A673 (cell line): Measurements from ENCODE around the gene GRIN3A. TPM values are rescaled to one million over a fixed set of nuclear protein-coding genes. Genes with fewer than 3 reads are reported as not detected.

Experiments
- BruUV-seq: library from RNA; stranded (reverse); fragments of 400-500 nt; replicated peaks from 2 replicates; lab custom pipeline; 2021; lab: Mats Ljungman, UMichigan
- CTCF ChIA-PET: fragments of 300-600 bp; sonication (Branson Sonifier 250); formaldehyde crosslinking; loops from one replicate; lab custom pipeline; 2022; ENCODE audit warnings: antibody characterized with exemption; lab: Charles Lee
- POLR2A ChIA-PET: fragments of 300-600 bp; sonication (Branson Sonifier 250); formaldehyde crosslinking; loops from one replicate; lab custom pipeline; 2022; ENCODE audit warnings: antibody characterized with exemption; ENCODE audit not compliant: low non-redundant PET; lab: Charles Lee
- DNase-seq: peaks from one replicate; pipeline ENCODE4 v3.0.0-alpha.2; 2015; ENCODE audit warnings: low spot score
- H3K27ac ChIP-seq: fragments of 200-600 bp; sonication (generic); 2 replicates; pipeline ENCODE4 v1.5.1; 2016; ENCODE audit warnings: mixed run types, low read depth, mild to moderate bottlenecking, mixed read lengths, antibody characterized with exemption, low read length; ENCODE audit not compliant: poor library complexity, severe bottlenecking
- H3K27me3 ChIP-seq: fragments of 200-600 bp; sonication (generic); replicated peaks from 2 replicates; pipeline ENCODE4 v1.6.1; 2017; ENCODE audit warnings: mixed run types, low read depth, mild to moderate bottlenecking, mixed read lengths, antibody characterized with exemption, low read length; ENCODE audit not compliant: insufficient read depth, poor library complexity
- H3K36me3 ChIP-seq: fragments of 200-600 bp; sonication (generic); 2 replicates; pipeline ENCODE4 v1.6.1; 2016; ENCODE audit warnings: mixed run types, mild to moderate bottlenecking, mixed read lengths, antibody characterized with exemption, low read length; ENCODE audit not compliant: insufficient read depth, poor library complexity, severe bottlenecking
- H3K4me1 ChIP-seq: fragments of 200-600 bp; sonication (generic); 2 replicates; pipeline ENCODE4 v1.6.1; 2017; ENCODE audit warnings: mixed run types, mild to moderate bottlenecking, mixed read lengths, antibody characterized with exemption, low read length; ENCODE audit not compliant: insufficient read depth, poor library complexity, severe bottlenecking
- H3K4me3 ChIP-seq: fragments of 200-600 bp; sonication (generic); 2 replicates; pipeline ENCODE4 v1.5.1; 2016; ENCODE audit warnings: low read depth, mixed run types, mild to moderate bottlenecking, mixed read lengths, low read length; ENCODE audit not compliant: poor library complexity, severe bottlenecking
- H3K9me3 ChIP-seq: fragments of 200-600 bp; sonication (generic); 2 replicates; pipeline ENCODE4 v1.6.1; 2016; ENCODE audit warnings: mixed run types, low read depth, mild to moderate bottlenecking, mixed read lengths, antibody characterized with exemption, low read length; ENCODE audit not compliant: poor library complexity, severe bottlenecking
- EZH2 ChIP-seq: fragments of 200-600 bp; sonication (generic); IDR thresholded peaks from 2 replicates; pipeline ENCODE4 v1.6.1; 2017; ENCODE audit warnings: borderline replicate concordance, low read depth, mild to moderate bottlenecking, mixed read lengths, antibody characterized with exemption, low read length; ENCODE audit not compliant: poor library complexity, severe bottlenecking
- intact Hi-C: fragments of 100-400 bp; cut with micrococcal nuclease; formaldehyde crosslinking; loops from one replicate; pipeline ENCODE4 v1.10.0; 2022; ENCODE audit not compliant: unreplicated experiment
- total RNA-seq: library from RNA; stranded (reverse); gene quantifications from 2 replicates; pipeline ENCODE4 v1.2.3, GENCODE V29; 2021
- TF ChIP-seq, protein P1 (sequence below): fragments of 300-800, 200-600 bp; sonication (generic); conservative IDR thresholded peaks from 2 replicates; pipeline ENCODE4 v1.5.1; 2017; ENCODE audit warnings: low read depth, mild to moderate bottlenecking, antibody characterized with exemption, low read length, moderate library complexity, mixed read lengths

The GRIN3A gene
- total RNA-seq, 1 experiment from 2014 or later: not detected

DNA sequence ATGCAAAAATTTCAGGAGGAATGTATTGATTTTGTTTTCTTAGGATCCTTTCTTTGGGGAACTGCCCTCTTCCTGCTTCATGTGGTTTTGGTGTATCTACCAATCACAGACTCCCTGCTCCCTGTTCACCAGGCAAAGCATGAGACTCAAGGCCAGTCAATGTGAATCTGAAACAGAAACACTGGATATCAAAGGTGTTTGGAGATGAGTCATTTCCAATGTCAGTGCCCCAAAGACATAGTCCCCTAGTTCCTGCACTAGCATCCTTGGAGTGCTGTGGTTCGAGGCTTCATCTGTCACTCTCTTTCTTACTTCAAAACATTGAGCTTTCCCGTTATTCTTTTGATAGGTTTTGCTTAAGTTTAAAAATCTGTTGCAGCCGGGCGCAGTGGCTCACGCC is 151.8 kb downstream of the GRIN3A start:
- ChIA-PET CTCF (no interaction called here), POLR2A (no interaction called here)
- no peaks in the 10 kb centered on the region for H3K36me3 ChIP-seq
- H3K27ac ChIP-seq: no peak overlapping the region
- no TSS peak for BruUV-seq
- no peak for TF ChIP-seq EZH2
- TF ChIP-seq, protein P1, sequence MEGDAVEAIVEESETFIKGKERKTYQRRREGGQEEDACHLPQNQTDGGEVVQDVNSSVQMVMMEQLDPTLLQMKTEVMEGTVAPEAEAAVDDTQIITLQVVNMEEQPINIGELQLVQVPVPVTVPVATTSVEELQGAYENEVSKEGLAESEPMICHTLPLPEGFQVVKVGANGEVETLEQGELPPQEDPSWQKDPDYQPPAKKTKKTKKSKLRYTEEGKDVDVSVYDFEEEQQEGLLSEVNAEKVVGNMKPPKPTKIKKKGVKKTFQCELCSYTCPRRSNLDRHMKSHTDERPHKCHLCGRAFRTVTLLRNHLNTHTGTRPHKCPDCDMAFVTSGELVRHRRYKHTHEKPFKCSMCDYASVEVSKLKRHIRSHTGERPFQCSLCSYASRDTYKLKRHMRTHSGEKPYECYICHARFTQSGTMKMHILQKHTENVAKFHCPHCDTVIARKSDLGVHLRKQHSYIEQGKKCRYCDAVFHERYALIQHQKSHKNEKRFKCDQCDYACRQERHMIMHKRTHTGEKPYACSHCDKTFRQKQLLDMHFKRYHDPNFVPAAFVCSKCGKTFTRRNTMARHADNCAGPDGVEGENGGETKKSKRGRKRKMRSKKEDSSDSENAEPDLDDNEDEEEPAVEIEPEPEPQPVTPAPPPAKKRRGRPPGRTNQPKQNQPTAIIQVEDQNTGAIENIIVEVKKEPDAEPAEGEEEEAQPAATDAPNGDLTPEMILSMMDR: no peak
- no peaks in the 10 kb centered on the region for H3K4me1 ChIP-seq
- H3K9me3 ChIP-seq: no peaks in the 10 kb centered on the region
- intact Hi-C loops: no loop called here
- no peak for DNase-seq
- no peaks in the 10 kb centered on the region for H3K27me3 ChIP-seq
- no peak overlapping the region for H3K4me3 ChIP-seq

DNA sequence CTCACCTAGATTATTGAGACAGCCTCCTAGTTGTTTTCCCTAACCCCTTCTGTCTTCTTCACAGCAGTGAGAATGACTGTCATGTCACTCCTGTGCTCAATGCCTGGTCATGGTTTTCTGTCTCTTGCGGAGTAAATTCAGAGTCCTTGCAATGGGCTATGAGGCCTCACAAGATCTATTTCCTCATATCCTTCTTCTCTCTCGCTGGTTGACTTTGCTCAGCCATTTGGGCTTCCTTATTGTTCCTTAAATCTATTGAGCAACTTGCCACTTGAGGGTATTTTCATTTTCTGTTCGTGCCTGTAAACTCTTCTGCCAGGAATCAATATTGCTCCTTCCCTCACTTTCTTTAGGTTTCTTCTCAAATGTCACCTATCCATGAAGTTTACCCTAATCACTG is 152.7 kb downstream of the GRIN3A start:
- TF ChIP-seq EZH2: no peak
- TF ChIP-seq, protein P1: no peak
- no TSS peak for BruUV-seq
- Histone ChIP-seq H3K9me3 (no peaks in the 10 kb centered on the region), H3K27ac (no peak overlapping the region), H3K4me3 (no peak overlapping the region), H3K27me3 (no peaks in the 10 kb centered on the region), H3K36me3 (no peaks in the 10 kb centered on the region), H3K4me1 (no peaks in the 10 kb centered on the region)
- DNase-seq: no peak
- CTCF ChIA-PET: no interaction called here
- intact Hi-C loops: no loop called here
- POLR2A ChIA-PET: no interaction called here

DNA sequence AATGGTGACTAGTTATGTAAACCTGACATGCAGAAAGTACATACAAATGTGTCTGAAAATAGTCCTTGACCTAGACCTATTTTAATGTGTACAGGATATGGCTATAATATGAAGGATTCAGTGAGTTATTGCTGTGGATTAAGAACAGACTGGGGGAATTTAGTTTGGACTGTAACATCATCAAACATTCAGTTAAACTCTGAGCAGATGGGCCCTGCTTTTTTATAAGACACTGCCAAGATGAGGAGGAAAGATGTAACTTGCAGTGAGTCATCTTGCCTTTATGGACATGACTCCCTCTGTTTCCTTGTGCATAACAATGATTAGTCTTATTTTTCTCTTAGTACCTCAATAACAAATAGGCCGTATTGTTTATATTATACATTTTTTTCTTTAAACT is 155.9 kb downstream of the GRIN3A start:
- POLR2A ChIA-PET: no interaction called here
- BruUV-seq: no TSS peak
- no peak for TF ChIP-seq EZH2
- TF ChIP-seq, protein P1: no peak
- H3K27me3 ChIP-seq: no peaks in the 10 kb centered on the region
- no peak for DNase-seq
- intact Hi-C loops: no loop called here
- H3K9me3 ChIP-seq: no peaks in the 10 kb centered on the region
- H3K36me3 ChIP-seq: no peaks in the 10 kb centered on the region
- CTCF ChIA-PET: no interaction called here
- no peaks in the 10 kb centered on the region for H3K4me1 ChIP-seq
- no peak overlapping the region for H3K27ac ChIP-seq
- H3K4me3 ChIP-seq: no peak overlapping the region
